Cardiac septum (tissue), 1 donor: ENCODE measurements around the gene SSH3. TPM values are rescaled to one million over a fixed set of nuclear protein-coding genes. Genes with fewer than 3 reads are reported as not detected.

Experiments used
- DNase-seq: peaks from one replicate; pipeline ENCODE4 v3.0.0-alpha.2; 2020; ENCODE audit warnings: low spot score
- intact Hi-C: fragments of 100-400 bp; cut with DNase I; formaldehyde crosslinking; loops from one replicate; pipeline ENCODE4 v1.14.0; 2022
- total RNA-seq: library from RNA; stranded (reverse); fragmentation: NEBNext Ultra II Directional; extraction: Animal tissue kit (Norgen Biotek cat#: 25700); gene quantifications from one replicate; pipeline ENCODE4 v1.2.1, GENCODE V29; 2021
- donor health status: DM: no; HTN: no; CAD: no.

The SSH3 gene
- total RNA-seq, 1 donor from 2014 or later = 22.3 TPM

DNA sequence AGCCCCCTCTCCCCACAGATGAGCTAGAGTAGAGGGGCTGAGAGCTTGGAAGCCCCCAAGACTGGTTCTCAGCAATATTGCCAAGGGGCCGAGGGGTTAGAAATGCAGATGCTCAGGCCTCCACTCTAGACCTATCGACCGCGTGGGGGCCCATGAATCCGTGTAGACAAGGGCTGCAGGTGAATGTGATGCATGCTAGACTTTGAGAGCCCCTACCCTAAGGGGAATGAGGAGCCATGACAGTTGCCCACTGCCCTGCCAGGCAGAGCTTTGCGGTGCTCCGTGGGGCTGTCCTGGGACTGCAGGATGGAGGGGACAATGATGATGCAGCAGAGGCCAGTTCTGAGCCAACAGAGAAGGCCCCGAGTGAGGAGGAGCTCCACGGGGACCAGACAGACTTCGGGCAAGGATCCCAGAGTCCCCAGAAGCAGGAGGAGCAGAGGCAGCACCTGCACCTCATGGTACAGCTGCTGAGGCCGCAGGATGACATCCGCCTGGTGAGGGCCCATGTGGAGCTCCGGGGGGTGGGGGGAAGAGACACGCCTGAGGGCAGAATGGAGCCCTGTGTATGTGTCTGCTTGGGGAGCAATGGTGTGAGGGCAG lies 1.3 kb downstream of the SSH3 start:
- intact Hi-C loops = loop anchor here (5.0 kb wide), 1 partner anchor 37 kb away; the partner anchor contains the start of gene GRK2
- no peak for DNase-seq

DNA sequence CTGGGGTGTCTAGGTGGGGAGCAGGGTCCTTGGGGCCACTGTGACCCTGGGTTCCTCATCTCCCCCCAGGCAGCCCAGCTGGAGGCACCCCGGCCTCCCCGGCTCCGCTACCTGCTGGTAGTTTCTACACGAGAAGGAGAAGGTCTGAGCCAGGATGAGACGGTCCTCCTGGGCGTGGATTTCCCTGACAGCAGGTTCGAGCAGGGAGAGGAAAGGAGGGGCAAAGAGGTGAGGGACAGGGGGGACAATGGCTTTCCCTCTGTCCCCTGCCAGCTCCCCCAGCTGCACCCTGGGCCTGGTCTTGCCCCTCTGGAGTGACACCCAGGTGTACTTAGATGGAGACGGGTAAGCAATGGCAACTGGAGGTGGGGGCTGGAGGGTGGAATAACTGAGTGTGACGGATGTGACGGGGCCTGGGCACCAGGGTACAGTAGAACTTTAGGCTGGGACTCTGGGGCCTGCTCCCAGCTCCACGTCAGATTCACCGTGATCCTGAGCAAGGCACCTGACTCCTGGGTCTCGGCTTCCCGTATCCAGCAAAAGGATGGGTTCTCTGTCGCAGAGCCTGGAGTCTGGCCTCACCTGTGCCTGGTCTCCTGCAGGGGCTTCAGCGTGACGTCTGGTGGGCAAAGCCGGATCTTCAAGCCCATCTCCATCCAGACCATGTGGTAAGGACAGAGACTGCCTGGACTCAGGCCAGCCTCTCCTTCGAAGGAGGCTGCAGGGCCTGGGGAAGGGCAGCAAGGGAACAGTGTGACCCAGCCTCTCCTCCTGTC lies 3.6 kb downstream of the SSH3 start:
- intact Hi-C loops = no loop called here
- no peak for DNase-seq

DNA sequence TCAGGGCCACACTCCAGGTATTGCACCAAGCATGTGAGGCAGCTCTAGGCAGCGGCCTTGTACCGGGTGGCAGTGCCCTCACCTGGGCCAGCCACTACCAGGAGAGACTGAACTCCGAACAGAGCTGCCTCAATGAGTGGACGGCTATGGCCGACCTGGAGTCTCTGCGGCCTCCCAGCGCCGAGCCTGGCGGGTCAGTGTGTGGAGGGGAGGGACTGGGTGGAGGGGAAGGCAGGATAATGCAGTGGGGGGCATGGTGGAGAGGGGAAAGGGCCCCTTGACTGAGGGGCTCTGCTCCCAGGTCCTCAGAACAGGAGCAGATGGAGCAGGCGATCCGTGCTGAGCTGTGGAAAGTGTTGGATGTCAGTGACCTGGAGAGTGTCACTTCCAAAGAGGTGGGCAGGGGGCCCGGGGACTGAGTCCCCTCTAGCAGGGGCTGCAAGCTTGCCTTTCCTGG lies 4.2 kb downstream of the SSH3 start:
- DNase-seq = no peak
- intact Hi-C loops = no loop called here

DNA sequence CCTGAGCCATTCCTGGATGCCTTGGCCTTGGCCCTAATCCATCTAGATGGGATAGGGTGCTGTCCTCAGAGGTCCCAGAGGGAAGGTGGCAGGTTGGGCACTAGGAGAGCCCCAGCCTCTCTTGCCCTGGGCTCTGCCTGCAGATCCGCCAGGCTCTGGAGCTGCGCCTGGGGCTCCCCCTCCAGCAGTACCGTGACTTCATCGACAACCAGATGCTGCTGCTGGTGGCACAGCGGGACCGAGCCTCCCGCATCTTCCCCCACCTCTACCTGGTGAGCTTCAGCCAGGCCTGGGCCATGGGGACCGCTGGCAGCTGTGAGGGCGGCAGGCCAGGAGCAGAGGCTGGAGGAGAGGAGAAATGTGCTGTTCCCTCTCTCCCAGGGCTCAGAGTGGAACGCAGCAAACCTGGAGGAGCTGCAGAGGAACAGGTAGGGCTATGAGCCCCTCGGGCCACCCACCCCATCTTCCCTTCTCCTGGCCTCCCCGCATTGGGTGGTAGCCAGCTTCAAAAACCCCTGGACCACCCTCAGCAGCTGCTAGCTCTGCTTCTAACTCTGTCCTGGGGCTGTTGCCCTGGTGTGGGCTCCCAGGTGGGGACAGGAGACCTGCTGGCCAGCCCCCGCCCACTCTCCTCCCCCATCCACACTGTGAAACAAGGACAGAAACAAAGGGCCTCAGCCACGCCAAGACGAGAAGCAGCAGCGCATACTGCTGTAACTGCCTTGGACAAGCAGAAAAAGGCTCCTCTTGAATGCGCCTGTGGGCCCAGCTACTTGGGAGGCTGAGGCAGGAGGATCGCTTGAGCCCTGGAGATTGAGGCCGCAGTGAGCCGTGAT lies 4.9 kb downstream of the SSH3 start:
- intact Hi-C loops = no loop called here
- DNase-seq = no peak

DNA sequence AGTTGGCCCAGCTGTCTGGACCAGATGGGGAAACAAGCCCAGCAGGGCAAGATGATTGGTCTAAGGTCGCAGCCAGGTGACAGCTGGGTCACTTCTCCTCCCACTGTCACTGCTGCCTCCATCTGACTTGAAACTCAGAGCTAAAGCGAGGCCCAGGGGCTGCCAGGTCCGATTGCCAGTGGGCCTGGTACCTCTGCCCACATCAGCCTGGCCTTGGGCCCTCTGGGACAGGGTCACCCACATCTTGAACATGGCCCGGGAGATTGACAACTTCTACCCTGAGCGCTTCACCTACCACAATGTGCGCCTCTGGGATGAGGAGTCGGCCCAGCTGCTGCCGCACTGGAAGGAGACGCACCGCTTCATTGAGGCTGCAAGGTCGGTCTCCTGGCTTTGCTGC lies 5.8 kb downstream of the SSH3 start:
- intact Hi-C loops = no loop called here

DNA sequence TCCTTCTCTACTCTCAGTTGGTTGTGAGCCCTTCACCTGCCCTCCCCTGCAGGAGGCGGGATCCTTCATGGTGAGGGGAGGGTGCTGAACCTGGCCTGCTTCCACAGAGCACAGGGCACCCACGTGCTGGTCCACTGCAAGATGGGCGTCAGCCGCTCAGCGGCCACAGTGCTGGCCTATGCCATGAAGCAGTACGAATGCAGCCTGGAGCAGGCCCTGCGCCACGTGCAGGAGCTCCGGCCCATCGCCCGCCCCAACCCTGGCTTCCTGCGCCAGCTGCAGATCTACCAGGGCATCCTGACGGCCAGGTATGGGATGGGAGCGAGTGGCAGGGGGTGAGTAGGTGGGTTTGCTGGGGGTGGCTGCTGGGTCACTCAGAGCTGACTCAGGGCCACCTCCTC lies 6.3 kb downstream of the SSH3 start:
- intact Hi-C loops = no loop called here
- DNase-seq = no peak

More for the DNA sequence above, 5.8 kb downstream of the SSH3 start:
- DNase-seq = no peak

DNA sequence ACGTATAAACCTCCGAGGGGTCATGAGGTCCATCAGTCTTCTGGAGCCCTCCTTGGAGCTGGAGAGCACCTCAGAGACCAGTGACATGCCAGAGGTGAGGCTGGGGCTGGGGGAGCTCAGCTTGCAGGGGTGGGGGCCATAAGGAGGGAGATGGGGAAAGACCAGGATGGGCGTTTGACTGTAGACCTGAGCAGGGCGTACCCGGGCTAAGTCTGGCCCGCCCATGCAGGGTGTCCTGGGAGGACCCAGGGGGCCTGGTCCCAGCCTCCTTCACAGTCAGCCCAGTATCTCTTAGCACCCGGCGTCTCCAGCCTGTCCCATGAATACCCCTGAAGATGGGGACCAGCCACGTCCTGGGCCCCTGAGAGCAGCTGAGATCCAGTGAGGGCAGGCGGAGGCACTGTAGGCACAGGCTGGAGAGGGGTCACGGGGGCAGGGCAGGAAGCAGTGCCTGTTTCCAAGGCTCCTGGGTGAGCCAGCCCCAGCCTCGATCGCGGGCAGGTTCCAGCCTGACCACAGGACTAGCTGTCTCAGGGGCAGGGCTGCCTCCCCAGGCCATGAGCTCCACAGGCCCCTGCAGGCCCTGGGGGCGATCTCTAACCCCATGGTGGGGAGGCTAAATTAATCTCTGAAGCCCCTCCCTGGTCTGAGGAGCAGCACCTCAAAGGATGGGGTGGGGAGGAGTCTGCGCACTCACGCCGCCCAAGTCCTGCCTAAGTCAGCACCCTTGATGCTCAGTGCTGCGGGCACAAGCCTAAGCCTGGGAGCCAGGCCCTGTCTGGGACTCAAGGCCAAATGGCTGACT lies 7.1 kb downstream of the SSH3 start:
- intact Hi-C loops = no loop called here
- no peak for DNase-seq

DNA sequence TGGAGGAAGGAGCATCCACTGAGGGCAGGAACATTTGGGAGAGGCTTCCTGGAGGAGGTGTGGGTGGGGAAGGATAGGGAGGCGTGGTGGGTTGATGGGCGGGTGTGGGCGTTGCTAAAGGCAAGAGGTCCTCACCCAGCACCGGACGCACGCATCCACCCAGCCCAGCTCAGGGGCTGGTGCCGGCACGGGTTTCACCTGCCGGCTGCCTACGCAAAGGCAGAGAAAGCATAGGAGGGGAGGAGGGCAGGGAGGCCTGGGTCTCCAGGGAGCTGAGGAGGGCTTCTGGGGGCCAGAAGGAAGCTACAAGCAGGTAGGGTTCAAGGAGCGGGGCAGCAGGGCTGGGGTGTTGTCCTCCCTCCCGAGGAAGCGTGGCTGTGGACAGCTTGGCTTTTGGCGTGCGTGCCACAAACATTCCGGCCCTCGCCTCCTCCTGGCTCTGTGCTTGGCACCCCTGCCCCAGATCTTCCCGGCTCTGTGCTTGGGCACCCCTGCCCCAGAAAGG lies 7.8 kb downstream of the SSH3 start:
- intact Hi-C loops = no loop called here
- DNase-seq = no peak

DNA sequence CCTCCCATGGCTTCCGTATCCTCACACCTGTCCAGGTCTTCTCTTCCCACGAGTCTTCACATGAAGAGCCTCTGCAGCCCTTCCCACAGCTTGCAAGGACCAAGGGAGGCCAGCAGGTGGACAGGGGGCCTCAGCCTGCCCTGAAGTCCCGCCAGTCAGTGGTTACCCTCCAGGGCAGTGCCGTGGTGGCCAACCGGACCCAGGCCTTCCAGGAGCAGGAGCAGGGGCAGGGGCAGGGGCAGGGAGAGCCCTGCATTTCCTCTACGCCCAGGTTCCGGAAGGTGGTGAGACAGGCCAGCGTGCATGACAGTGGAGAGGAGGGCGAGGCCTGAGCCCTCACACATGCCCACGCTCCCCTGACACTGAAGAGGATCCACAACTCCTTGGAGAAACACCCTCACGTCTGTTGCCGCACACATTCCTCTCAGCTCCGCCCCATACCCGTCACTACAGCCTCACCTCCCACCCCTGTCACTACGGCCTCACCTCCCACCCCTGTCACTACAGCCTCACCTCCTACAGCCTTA lies 8.3 kb downstream of the SSH3 start:
- DNase-seq = no peak
- intact Hi-C loops = no loop called here

DNA sequence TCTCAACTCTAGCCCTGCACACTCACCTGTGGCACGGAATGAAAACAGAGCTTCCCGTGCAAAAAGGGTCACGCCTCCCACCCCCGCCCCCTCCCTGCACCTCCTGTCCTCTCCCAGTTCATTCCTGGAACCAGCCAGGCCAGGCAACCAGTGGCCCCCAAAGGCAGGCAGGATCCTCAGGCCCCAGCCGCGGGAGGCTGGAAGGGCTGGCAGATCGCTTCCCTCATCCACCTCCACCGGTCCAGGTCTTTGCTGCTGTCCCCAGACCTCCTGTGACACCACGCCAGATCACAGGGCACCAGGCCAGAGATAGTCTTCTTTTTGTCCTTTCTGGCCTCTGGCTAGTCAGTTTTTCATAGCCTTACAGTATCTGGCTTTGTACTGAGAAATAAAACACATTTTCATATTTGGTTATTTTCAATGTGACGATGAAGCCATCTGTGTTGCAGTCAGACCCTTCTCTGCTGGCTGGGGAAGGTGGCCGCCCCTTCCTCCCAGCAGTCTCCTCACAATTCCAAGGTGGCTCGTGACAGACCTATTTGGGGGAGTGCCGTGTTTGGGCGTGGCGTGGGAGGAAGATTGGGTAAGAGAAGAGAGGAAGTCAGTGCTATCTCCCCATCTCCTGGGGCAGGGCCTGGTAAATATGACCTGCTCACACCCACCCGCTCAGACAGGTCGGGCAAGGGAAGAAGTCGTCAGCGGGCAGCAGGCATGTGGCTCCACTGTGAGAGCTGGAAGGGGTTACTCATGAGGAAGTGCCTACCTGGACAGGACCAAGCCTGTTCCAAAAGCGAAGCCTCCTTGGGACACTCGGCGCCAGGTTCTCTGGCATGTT lies 9.1 kb downstream of the SSH3 start:
- DNase-seq = peak; percentile 86
- intact Hi-C loops = no loop called here

DNA sequence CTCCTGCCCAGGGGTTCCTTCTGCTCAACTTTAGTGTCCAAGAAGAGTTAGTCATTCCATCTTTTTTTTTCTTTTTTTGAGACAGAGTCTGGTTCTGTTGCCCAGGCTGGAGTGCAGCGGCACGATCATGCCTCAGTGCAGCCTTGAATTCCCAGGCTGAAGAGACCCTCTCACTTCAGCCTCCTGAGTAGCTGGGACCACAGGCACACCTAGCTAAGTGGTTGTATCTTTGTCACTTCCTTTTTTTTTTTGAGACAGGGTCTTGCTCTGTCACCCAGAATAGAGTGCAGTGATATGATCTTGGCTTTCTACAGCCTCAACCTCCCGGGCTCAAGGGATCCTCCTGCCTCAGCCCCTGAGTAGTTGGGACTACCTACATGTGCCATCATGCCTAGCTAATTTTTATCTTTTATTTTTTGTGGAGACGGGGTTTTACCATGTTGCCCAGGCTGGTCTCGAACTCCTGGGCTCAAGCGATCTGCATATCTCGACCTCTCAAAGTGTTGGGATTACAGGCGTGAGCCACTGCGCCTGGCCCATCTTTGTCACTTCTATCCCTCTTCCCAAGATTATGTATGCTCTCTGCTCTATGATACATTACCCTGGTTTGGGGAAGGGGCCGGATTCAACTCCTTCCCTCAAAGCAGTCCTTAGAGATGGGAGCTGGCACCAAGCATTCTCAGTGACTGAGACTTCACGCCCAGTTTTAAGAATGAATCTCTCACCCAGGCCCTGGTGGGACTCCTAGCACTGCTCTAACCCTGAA lies 10.0 kb downstream of the SSH3 start:
- no peak for DNase-seq
- intact Hi-C loops = no loop called here

DNA sequence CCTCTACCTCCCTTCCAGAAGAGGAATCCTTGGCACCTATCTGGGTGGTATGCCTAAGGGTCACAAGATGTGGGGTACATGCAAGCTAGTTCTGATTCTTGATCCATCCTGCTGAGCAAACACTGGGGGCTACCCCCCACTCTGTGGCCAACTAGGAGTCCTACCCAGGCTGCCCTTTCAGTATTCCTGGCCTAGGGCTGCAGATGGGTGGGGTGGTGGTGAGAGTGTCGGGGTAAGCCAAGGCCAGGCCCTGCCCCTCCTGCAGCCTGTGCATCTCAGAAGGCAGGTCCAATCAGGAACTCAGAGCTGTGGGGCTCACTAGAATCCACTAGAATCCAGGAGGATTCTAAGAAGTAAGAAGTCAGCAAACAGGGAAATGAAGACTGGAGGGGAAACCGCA lies 10.9 kb downstream of the SSH3 start:
- intact Hi-C loops = no loop called here
- no peak for DNase-seq

DNA sequence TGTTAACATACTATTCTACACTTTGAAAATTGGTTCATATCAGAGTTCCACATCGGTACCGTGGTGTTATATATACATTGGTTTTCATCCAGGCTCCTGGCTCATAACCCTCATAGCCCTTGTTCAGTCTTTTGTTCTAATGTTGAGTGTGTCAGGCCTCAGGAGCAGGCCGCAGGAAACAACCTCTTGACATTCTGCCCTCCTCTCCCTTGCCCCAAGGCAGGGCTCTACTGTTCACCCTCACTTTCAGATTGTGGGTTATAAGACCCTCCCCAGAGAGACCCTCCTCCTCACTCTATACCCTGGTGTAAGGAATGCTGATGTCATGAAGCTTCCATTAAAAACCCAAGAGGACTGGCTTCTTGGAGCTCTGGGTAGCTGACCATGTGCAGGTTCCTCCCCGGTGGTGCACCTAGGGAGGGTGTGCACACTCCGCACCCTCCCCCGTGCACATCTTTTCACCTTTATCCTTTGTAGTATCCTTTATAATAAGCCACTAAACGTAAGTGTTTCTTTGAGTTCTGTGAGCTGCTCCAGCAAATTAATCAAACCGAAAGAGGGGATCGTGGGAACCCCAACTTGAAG lies 12.1 kb downstream of the SSH3 start:
- DNase-seq = no peak
- intact Hi-C loops = no loop called here

DNA sequence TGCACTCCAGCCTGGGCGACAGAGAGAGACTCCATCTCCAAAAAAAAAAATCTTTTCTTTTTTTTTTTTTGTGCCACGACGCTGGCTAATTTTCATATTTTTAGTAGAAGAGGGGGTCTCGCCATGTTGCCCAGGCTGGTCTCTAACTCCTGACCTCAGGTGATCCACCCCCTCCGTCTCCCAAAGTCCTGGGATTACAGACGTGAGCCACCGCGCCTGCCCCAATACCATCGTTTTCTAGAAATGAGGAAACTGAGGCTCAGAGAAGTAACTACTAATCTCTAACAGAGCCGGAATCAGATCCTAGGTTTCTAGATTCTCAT lies 13.5 kb downstream of the SSH3 start:
- no peak for DNase-seq
- intact Hi-C loops = loop anchor here (1.0 to 2.0 kb wide), 5 partner anchors 14 to 55 kb away; partner anchors contain the start of genes ANKRD13D, GRK2, POLD4 and SSH3

DNA sequence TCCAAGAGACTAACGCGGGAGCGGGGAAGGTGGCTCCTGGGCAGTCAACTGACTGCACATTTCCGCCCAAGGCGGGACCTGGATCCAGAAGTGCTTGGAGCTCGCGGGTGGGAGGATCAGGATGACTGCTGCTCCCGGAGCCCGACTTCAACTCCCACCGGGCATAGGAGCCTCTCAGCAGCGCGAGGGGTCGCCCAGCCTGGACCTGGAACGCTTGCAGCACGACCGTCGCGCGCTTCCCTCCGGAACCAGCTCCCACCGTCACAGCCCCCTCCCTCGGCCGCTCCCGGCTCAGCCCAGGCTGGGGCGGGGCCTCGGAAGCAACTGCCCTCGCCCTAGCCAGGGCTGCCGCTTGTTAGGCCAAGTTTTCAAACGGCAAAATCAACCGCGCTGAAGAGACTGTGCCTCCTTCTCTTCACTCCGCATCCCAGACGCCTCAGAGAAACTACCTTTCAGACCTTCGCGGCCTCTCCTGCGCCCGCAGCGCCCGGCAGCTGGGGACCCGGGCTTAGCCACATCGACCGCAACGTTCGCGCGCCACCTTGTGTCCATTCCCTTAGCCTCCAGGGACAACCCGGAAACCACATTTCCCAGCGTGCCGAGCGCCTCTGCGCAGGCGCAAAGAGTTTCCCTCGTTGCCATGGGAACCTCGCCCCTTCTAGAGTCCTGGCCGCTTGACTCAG lies 14.0 kb downstream of the SSH3 start:
- intact Hi-C loops = loop anchor here (1.0 to 2.0 kb wide), 5 partner anchors 15 to 55 kb away; partner anchors contain the start of genes ANKRD13D, GRK2, POLD4 and SSH3
- DNase-seq = peak; percentile 98

DNA sequence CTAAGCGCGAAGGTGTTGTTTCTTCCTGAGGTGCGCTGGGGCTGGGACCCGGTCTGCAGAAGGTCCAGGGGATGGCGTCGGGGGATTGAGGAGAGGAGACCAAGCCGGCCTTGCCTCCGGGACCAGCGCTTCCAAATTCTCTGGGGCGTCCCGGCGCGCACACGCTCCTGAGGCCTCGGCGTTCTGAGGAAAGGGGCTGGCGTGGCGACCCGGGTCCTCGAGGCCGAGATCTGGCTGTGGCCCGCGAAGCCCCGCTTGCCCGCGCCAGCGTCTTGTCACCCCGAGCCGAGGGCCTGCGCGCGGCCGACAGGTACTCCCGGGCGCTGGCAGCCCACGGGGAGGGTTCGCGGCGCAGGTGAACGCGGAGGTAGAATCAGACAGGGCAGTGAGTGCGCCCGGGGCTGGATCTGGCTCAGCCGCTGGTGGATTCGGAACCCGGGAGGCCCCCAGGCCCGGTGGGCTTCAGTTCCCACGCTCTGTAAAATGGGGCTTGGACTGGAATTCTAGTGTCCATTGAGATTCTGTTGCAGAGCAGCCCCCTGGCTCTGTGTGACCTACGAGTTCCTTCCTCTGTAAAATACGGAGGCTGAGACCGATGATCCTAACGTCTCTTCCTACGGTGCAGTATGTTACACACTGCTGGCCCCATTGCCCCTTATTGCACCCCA lies 14.7 kb downstream of the SSH3 start:
- DNase-seq = no peak
- intact Hi-C loops = loop anchor here (1.0 to 2.0 kb wide), 5 partner anchors 15 to 56 kb away; partner anchors contain the start of genes ANKRD13D, GRK2, POLD4 and SSH3
